Myocyte (in vitro differentiated cells): ENCODE data around the gene CSTB. TPM values are rescaled to one million over a fixed set of nuclear protein-coding genes. Genes with fewer than 3 reads are reported as not detected.
A peak's percentile ranks its signal among the peaks of the same experiment; 100 is the strongest.

Experiments
- DNase-seq: peaks from one replicate; pipeline ENCODE4 v3.0.0-alpha.2; 2012; ENCODE audit warnings: low read depth
- total RNA-seq: library from RNA; depleted of rRNA; stranded (reverse); fragments of >200 nt; gene quantifications from 2 replicates; pipeline ENCODE4 v1.2.3, GENCODE V29; 2014

Gene CSTB
- total RNA-seq, 1 donor from 2014 or later = 12.5 TPM

- DNase-seq = no peak
Measured at GRCh38 chr21:43769325-43769958, 6.7 kb downstream of the CSTB start.

GRCh38 chr21:43768868-43769167, 7.3 kb downstream of the CSTB start:
- DNase-seq = no peak

GRCh38 chr21:43767984-43768867, 7.9 kb downstream of the CSTB start:
- DNase-seq = peak; percentile 65

- no peak for DNase-seq
Measured at GRCh38 chr21:43767498-43767983, 8.6 kb downstream of the CSTB start.

- no peak for DNase-seq
Measured at GRCh38 chr21:43766734-43767497, 9.2 kb downstream of the CSTB start.

GRCh38 chr21:43764576-43765495, 11.3 kb downstream of the CSTB start:
- DNase-seq = peak; percentile 31

GRCh38 chr21:43763901-43764523, 12.1 kb downstream of the CSTB start:
- DNase-seq = no peak

GRCh38 chr21:43762303-43763128, 13.6 kb downstream of the CSTB start:
- DNase-seq = no peak

GRCh38 chr21:43761886-43762285, 14.2 kb downstream of the CSTB start:
- no peak for DNase-seq

GRCh38 chr21:43760391-43760958, 15.6 kb downstream of the CSTB start:
- no peak for DNase-seq

GRCh38 chr21:43759651-43760050, 16.5 kb downstream of the CSTB start:
- no peak for DNase-seq

- DNase-seq = no peak
Measured at GRCh38 chr21:43758811-43759210, 17.3 kb downstream of the CSTB start.

GRCh38 chr21:43758111-43758641, 17.9 kb downstream of the CSTB start:
- DNase-seq = peak; percentile 77

GRCh38 chr21:43757601-43758000, 18.5 kb downstream of the CSTB start:
- DNase-seq = no peak

GRCh38 chr21:43755820-43756594, 20.1 kb downstream of the CSTB start:
- DNase-seq = no peak

GRCh38 chr21:43754948-43755781, 20.9 kb downstream of the CSTB start:
- DNase-seq = no peak

GRCh38 chr21:43753439-43753799, 22.7 kb downstream of the CSTB start:
- DNase-seq = no peak
